ENCODE measurements around the gene TRIM37.
"Not testable (repeated sequence)": the region's sequence is repeated elsewhere in the genome, so short reads cannot be mapped to it uniquely, and the experiment has no call there.

Gene TRIM37

DNA sequence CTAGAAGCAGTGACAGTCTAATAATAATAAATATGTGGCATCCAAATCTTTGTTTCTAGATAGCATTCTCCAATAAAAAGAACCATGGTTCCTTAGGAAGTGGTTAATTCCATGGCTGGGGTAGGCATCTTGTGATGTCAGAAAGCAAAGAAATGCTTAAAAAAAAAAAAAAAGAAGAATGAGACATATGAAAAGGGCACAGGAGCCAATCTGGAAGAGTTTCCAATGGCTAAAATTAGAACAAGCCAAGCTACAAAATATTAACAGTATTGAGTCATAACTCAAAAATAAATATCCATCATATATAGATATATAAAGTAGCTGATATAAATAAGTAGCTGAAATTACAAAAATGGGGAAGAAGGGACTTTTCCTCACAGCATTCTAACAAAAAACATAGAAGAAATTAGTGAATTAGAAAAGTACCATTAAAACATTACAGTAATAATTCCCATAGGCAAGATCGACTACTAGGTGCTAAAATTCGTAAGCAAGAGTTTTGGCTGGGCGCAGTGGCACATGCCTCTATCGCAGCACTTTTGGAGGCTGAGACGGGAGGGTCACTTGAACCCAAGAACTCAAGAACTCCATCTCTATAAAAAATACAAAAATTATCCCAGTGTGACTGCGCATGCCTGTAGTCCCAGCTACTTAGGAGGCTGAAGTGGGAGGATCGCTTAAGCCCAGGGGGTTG lies 111.3 kb downstream of the TRIM37 start:
- no peak for DNase-seq (ENCODE audit: low read depth, low spot score)

GRCh38 chr17:58993311-58993710 lies 113.4 kb downstream of the TRIM37 start:
- no peak for DNase-seq (ENCODE audit: low read depth, low spot score)

GRCh38 chr17:58991718-58992331 lies 114.9 kb downstream of the TRIM37 start:
- DNase-seq (ENCODE audit: low read depth, low spot score), result no peak

GRCh38 chr17:58989629-58990028 lies 117.1 kb downstream of the TRIM37 start:
- DNase-seq (ENCODE audit: low read depth, low spot score), result no peak

GRCh38 chr17:58985971-58986370 lies 120.7 kb downstream of the TRIM37 start:
- DNase-seq (ENCODE audit: low read depth, low spot score), result no peak

GRCh38 chr17:58985367-58985766 lies 121.3 kb downstream of the TRIM37 start:
- no peak for DNase-seq (ENCODE audit: low read depth, low spot score)

DNA sequence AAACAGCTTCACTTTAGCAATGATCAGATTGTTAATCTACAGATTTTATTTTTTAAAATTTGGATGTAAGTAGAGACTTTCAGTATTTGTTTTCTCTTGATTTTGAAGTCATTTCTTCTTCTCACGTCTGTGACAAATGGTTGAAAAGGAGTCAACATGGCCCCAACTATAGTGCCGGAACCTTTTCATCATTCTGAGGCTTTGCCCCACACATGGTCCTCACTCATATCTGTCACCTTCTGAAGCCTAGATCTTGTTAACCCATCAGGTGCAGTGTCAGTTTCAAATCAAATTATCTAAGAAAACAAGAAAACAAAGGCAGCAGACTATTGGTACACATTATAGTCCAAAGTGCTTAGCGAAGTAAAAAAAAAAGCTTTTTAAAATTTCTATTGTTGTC lies 124.1 kb downstream of the TRIM37 start:
- no peak for DNase-seq (ENCODE audit: low read depth, low spot score)

GRCh38 chr17:58980706-58981481 lies 125.8 kb downstream of the TRIM37 start:
- DNase-seq (ENCODE audit: low read depth, low spot score), result no peak

- DNase-seq (ENCODE audit: low read depth, low spot score), result no peak
Observed at GRCh38 chr17:58976541-58976940, 130.1 kb downstream of the TRIM37 start.

DNA sequence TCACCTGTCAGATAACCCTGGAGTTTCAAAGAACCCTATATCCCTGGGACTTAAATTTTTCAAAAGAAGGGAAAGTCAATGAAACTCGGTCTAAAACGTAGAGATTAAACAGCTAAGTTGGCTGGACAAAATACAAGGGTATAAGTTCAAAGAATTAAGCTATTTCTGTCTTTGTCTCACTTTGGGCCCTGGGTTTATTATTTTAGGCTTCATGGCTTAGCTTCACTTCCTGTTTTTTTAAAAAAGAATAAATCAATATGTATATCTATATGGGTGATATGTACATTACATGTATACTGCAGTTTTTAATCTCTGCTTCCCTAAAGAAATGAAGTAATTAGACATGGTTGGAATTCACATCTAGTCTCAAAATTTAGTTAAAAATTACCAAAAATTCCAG lies 132.3 kb downstream of the TRIM37 start:
- DNase-seq (ENCODE audit: low read depth, low spot score), result no peak

GRCh38 chr17:58970609-58971450 lies 135.8 kb downstream of the TRIM37 start:
- no peak for DNase-seq (ENCODE audit: low read depth, low spot score)

GRCh38 chr17:58969612-58970011 lies 137.1 kb downstream of the TRIM37 start:
- no peak for DNase-seq (ENCODE audit: low read depth, low spot score)

DNA sequence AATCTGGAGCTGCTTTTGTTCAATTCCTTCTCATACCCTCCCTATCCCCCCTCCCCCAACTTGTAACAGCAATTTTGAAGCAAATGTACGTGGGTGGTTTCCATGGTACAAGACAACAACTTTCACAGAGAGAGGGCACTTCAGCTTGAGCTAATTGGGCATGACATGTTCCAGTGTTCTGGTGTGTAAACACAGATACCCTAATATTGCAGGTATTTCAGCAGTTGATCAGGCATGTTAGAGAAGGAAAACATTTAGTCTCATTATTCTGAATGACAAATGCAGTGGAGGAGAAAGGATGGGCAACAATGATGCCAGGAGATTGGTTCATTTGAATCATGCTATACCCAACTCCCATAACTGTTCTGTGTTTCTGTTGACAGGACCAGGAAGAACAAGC lies 137.5 kb downstream of the TRIM37 start:
- DNase-seq (ENCODE audit: low read depth, low spot score), result no peak

DNA sequence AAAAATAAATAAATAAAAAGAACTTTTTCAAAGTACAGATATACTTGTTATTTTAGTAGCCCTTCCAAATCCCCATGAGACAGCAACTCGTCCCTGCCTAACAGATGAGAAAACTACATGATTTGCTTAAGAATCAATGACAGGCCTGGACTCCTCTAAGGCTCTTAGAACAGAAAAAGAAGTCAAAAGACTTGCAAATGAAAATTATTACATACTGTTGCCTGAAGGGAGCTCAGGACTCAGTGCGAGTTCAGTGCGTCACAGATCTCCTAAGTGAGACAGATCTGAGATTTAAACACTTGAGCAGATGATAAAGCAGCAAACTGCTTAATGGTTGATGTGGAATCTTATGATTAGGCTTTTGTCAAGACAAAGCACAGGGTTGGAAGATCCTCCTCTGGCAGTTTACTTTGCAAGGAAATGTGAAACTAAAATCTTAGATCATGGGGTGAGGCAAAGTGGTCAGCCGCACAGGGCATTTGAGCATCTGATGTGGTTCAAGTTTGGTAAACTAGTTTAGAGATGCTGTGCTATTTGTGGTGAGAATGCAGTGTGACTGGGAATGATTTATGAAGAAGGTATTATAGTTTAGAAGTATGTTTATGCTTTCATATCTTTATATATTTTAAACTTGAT lies 138.1 kb downstream of the TRIM37 start:
- DNase-seq (ENCODE audit: low read depth, low spot score), result no peak

- no peak for DNase-seq (ENCODE audit: low read depth, low spot score)
Observed at GRCh38 chr17:58966208-58966607, 140.5 kb downstream of the TRIM37 start.

DNA sequence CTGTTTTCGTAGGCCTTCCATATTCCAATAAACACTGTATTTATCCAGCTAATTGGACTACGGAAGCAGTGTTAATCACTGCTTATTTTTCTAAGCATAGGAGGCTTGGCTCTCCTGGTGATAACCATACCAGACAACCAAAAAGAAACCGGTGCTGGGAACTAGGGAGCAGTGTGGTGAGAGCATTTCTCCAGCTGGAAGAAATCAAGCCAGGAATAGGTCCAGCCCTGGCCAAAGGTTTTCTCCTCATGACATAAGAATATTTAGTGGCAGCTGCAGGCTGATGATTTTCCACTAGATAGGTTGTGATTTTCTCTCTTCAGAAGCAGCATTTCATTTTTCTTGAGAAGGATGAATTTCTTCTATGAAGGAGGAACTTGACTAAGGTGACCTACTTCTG lies 141.5 kb downstream of the TRIM37 start:
- DNase-seq (ENCODE audit: low read depth, low spot score), result no peak

DNA sequence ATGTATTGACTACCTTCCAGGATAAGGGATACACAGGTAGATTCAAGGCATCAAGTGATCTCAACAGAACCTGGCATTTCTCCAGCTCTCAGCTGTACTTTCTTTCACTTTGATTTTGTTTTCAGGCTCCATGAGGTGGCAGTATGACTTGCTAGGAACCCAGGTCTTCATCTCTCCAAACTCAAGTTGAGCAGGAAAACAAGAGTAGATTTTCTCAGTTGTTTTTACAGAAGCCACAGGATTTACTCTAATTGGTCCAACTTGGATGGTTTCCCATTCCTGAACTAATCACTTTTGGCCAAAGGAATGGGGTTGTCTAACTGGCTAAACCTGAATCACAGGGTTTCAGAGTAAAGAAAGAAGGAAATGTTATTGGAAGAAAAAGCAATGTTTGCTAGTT lies 146.6 kb downstream of the TRIM37 start:
- no peak for DNase-seq (ENCODE audit: low read depth, low spot score)

- not testable (repeated sequence) for DNase-seq (ENCODE audit: low read depth, low spot score)
Observed at GRCh38 chr17:58957725-58958073, 149.0 kb downstream of the TRIM37 start.

GRCh38 chr17:58956997-58957724 lies 149.5 kb downstream of the TRIM37 start:
- no peak for DNase-seq (ENCODE audit: low read depth, low spot score)

GRCh38 chr17:58954358-58954757 lies 152.3 kb downstream of the TRIM37 start:
- not testable (repeated sequence) for DNase-seq (ENCODE audit: low read depth, low spot score)

- DNase-seq (ENCODE audit: low read depth, low spot score), result no peak
Observed at GRCh38 chr17:58947824-58948223, 158.9 kb downstream of the TRIM37 start.
